Measurements from ENCODE around the gene FAM174A. TPM values are rescaled to one million over a fixed set of nuclear protein-coding genes. Genes with fewer than 3 reads are reported as not detected.

FAM174A gene
- total and polyA plus RNA-seq, 2 donors (not counting 1 experiment from before 2014, with no cell fraction given) = 4.3 to 6.1 TPM

GRCh38 chr5:100562821-100563220 lies 27.6 kb downstream of the FAM174A start:
- POLR2A ChIA-PET = no interaction called here
- ATAC-seq (ENCODE audit: low read depth) (no peak), DNase-seq (no peak)
- H3K27me3 Mint-ChIP-seq = no peaks in the 10 kb centered on the region
- Histone ChIP-seq H3K27ac (ENCODE audit: low read length in 2 of 2) (no peak overlapping the region), H3K4me2 (replicated peaks; ENCODE audit: low read depth, low read length, poor library complexity, severe bottlenecking) (no peak overlapping the region), H3K36me3 (replicated peaks in 1 of 2; ENCODE audit: control extremely low read depth in 1 of 2, control insufficient read depth in 1 of 2, extremely low read depth in 1 of 2, insufficient read depth in 2 of 2, low read length in 1 of 2) (peaks cover 6 to 22% of the 10 kb centered on the region in 2 experiments), H3K9me3 (ENCODE audit: control extremely low read depth in 1 of 3, control insufficient read depth in 2 of 3, insufficient read depth in 1 of 3, low read length in 2 of 3) (no peaks in the 10 kb centered on the region), H3K27me3 (replicated peaks in 1 of 4; ENCODE audit: control extremely low read depth in 1 of 4, control insufficient read depth in 3 of 4, insufficient read depth in 4 of 4, low read length in 3 of 4) (no peaks in the 10 kb centered on the region), H3K4me1 (ENCODE audit: control insufficient read depth in 2 of 2, insufficient read depth in 2 of 2, low read length in 2 of 2) (no peaks in the 10 kb centered on the region), H2AFZ (ENCODE audit: insufficient read depth, low read depth, low read length, poor library complexity, severe bottlenecking) (no peak overlapping the region), H3K9ac (ENCODE audit: low read length) (no peak overlapping the region), H3K79me2 (ENCODE audit: control insufficient read depth, insufficient read depth, low read length) (no peaks in the 10 kb centered on the region), H3K4me3 (ENCODE audit: control extremely low read depth in 1 of 5, extremely low read depth in 1 of 5, insufficient read depth in 1 of 5, low read depth in 2 of 5, low read length in 4 of 5) (no peak overlapping the region), H4K20me1 (ENCODE audit: control insufficient read depth, insufficient read depth, low read length, poor library complexity, severe bottlenecking) (no peaks in the 10 kb centered on the region)
- intact Hi-C loops (cut with micrococcal nuclease) = no loop called here
- no peak for TF ChIP-seq EZH2 (IDR thresholded peaks at IDR 0.05; ENCODE audit: borderline replicate concordance, insufficient read depth, low read depth, low read length, poor library complexity, severe bottlenecking)
- TF ChIP-seq CTCF (IDR thresholded peaks at IDR 0.05) = no peak
- H3K27ac Mint-ChIP-seq = no peak overlapping the region
- peaks cover 3% of the 10 kb centered on the region for H3K4me1 Mint-ChIP-seq
- no peaks in the 10 kb centered on the region for H3K9me3 Mint-ChIP-seq (ENCODE audit: insufficient read depth)
- CTCF ChIA-PET = no interaction called here
- no peak overlapping the region for H3K4me3 Mint-ChIP-seq

GRCh38 chr5:100566382-100567141 lies 31.4 kb downstream of the FAM174A start:
- peaks cover 3% of the 10 kb centered on the region for H3K4me1 Mint-ChIP-seq
- H3K27ac Mint-ChIP-seq = no peak overlapping the region
- Histone ChIP-seq H3K79me2 (ENCODE audit: control insufficient read depth, insufficient read depth, low read length) (no peaks in the 10 kb centered on the region), H3K9ac (ENCODE audit: low read length) (no peak overlapping the region), H3K36me3 (replicated peaks in 1 of 2; ENCODE audit: control extremely low read depth in 1 of 2, control insufficient read depth in 1 of 2, extremely low read depth in 1 of 2, insufficient read depth in 2 of 2, low read length in 1 of 2) (peaks cover 6 to 22% of the 10 kb centered on the region in 2 experiments), H3K4me1 (ENCODE audit: control insufficient read depth in 2 of 2, insufficient read depth in 2 of 2, low read length in 2 of 2) (no peaks in the 10 kb centered on the region), H3K4me2 (replicated peaks; ENCODE audit: low read depth, low read length, poor library complexity, severe bottlenecking) (no peak overlapping the region), H2AFZ (ENCODE audit: insufficient read depth, low read depth, low read length, poor library complexity, severe bottlenecking) (no peak overlapping the region), H3K9me3 (ENCODE audit: control extremely low read depth in 1 of 3, control insufficient read depth in 2 of 3, insufficient read depth in 1 of 3, low read length in 2 of 3) (no peaks in the 10 kb centered on the region), H4K20me1 (ENCODE audit: control insufficient read depth, insufficient read depth, low read length, poor library complexity, severe bottlenecking) (no peaks in the 10 kb centered on the region), H3K27me3 (replicated peaks in 1 of 4; ENCODE audit: control extremely low read depth in 1 of 4, control insufficient read depth in 3 of 4, insufficient read depth in 4 of 4, low read length in 3 of 4) (no peaks in the 10 kb centered on the region), H3K27ac (ENCODE audit: low read length in 2 of 2) (no peak overlapping the region), H3K4me3 (ENCODE audit: control extremely low read depth in 1 of 5, extremely low read depth in 1 of 5, insufficient read depth in 1 of 5, low read depth in 2 of 5, low read length in 4 of 5) (no peak overlapping the region)
- intact Hi-C loops (cut with micrococcal nuclease) = no loop called here
- no peak overlapping the region for H3K4me3 Mint-ChIP-seq
- H3K9me3 Mint-ChIP-seq (ENCODE audit: insufficient read depth) = no peaks in the 10 kb centered on the region
- TF ChIP-seq CTCF (IDR thresholded peaks at IDR 0.05) = no peak
- DNase-seq (no peak), ATAC-seq (ENCODE audit: low read depth) (no peak)
- ChIA-PET POLR2A (no interaction called here), CTCF (no interaction called here)
- no peaks in the 10 kb centered on the region for H3K27me3 Mint-ChIP-seq
- 83% methylated on average over 2 of the region's 4 CpGs for WGBS (ENCODE audit: insufficient coverage)

All from B cell (primary cell).